Neural progenitor cell (in vitro differentiated cells): ENCODE data around the gene MED9.
"Not testable (repeated sequence)": the region's sequence is repeated elsewhere in the genome, so short reads cannot be mapped to it uniquely, and the experiment has no call there.

Experiments
- EZH2 ChIP-seq: fragments of 200-600 bp; sonication (generic); IDR thresholded peaks from 2 replicates; pipeline ENCODE4 v1.6.1; 2017; ENCODE audit warnings: antibody characterized with exemption, mild to moderate bottlenecking, moderate library complexity
- TF ChIP-seq, protein P1 (sequence below): fragments of 200-600 bp; sonication (generic); IDR thresholded peaks from 2 replicates; pipeline ENCODE4 v1.5.1; 2017; ENCODE audit warnings: antibody characterized with exemption, mild to moderate bottlenecking

GRCh38 chr17:17465878-17466277 is 10.9 kb upstream of the MED9 start:
- TF ChIP-seq, protein P1, sequence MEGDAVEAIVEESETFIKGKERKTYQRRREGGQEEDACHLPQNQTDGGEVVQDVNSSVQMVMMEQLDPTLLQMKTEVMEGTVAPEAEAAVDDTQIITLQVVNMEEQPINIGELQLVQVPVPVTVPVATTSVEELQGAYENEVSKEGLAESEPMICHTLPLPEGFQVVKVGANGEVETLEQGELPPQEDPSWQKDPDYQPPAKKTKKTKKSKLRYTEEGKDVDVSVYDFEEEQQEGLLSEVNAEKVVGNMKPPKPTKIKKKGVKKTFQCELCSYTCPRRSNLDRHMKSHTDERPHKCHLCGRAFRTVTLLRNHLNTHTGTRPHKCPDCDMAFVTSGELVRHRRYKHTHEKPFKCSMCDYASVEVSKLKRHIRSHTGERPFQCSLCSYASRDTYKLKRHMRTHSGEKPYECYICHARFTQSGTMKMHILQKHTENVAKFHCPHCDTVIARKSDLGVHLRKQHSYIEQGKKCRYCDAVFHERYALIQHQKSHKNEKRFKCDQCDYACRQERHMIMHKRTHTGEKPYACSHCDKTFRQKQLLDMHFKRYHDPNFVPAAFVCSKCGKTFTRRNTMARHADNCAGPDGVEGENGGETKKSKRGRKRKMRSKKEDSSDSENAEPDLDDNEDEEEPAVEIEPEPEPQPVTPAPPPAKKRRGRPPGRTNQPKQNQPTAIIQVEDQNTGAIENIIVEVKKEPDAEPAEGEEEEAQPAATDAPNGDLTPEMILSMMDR: not testable (repeated sequence)
- TF ChIP-seq EZH2: not testable (repeated sequence)
